WTC11 (cell line): ENCODE measurements around the gene SIRT2. TPM values are rescaled to one million over a fixed set of nuclear protein-coding genes. Genes with fewer than 3 reads are reported as not detected.
"Not testable (repeated sequence)": the region's sequence is repeated elsewhere in the genome, so short reads cannot be mapped to it uniquely, and the experiment has no call there.

Experiments used
- ATAC-seq: fragments of 200-7000 bp; cut with Tn5 transposase; 2 replicates; pipeline ENCODE4 v1.10.0; 2021; ENCODE audit warnings: mild to moderate bottlenecking, moderate library complexity
- CTCF ChIA-PET: fragments of 300-600 bp; sonication (Branson Sonifier 250); formaldehyde crosslinking; loops from one replicate; lab custom pipeline; 2021; ENCODE audit warnings: antibody characterized with exemption; lab: Charles Lee
- POLR2A ChIA-PET: fragments of 350-600 bp; sonication (Branson Sonifier 250); formaldehyde crosslinking; loops from one replicate; lab custom pipeline; 2021; ENCODE audit warnings: antibody characterized with exemption; lab: Charles Lee
- DNase-seq: peaks from one replicate; pipeline ENCODE4 v3.0.0; 2021; ENCODE audit warnings: low spot score
- H3K27ac Mint-ChIP-seq: 2 replicates; pipeline ENCODE4 v1.8.0; 2021; ENCODE audit warnings: mixed read lengths
- H3K27me3 Mint-ChIP-seq: 2 replicates; pipeline ENCODE4 v1.8.0; 2021; ENCODE audit warnings: low read depth, mild to moderate bottlenecking, moderate library complexity, mixed read lengths
- H3K36me3 Mint-ChIP-seq: 2 replicates; pipeline ENCODE4 v1.8.0; 2021; ENCODE audit warnings: mixed read lengths
- H3K4me1 Mint-ChIP-seq: 2 replicates; pipeline ENCODE4 v1.8.0; 2022; ENCODE audit warnings: mixed read lengths
- H3K4me3 Mint-ChIP-seq: 2 replicates; pipeline ENCODE4 v1.8.0; 2021; ENCODE audit warnings: mild to moderate bottlenecking, moderate library complexity, mixed read lengths
- H3K9me3 Mint-ChIP-seq: 2 replicates; pipeline ENCODE4 v1.8.0; 2021; ENCODE audit warnings: mixed read lengths
- AR ChIP-seq: fragments of 250-450 bp; sonication (Bioruptor Pico); IDR thresholded peaks from 2 replicates; pipeline ENCODE4 v1.9.0; 2021; ENCODE audit warnings: mild to moderate bottlenecking
- CTCF ChIP-seq: fragments of 200-600 bp; IDR thresholded peaks from 2 replicates; pipeline ENCODE4 v1.8.0; 2022; ENCODE audit warnings: antibody characterized with exemption
- ESRRA ChIP-seq: sonication (generic); formaldehyde crosslinking; IDR thresholded peaks from 2 replicates; pipeline ENCODE4 v1.8.1; 2022; ENCODE audit warnings: mild to moderate bottlenecking, missing genetic modification reagents, borderline replicate concordance
- FOXP1 ChIP-seq: sonication (generic); formaldehyde crosslinking; IDR thresholded peaks from 2 replicates; pipeline ENCODE4 v1.8.0; 2022; ENCODE audit warnings: missing genetic modification reagents, mild to moderate bottlenecking, moderate library complexity, borderline replicate concordance
- JUN ChIP-seq: sonication (generic); formaldehyde crosslinking; IDR thresholded peaks from 2 replicates; pipeline ENCODE4 v1.8.0; 2023; ENCODE audit warnings: mild to moderate bottlenecking, missing genetic modification reagents
- NR1H2 ChIP-seq: sonication (generic); formaldehyde crosslinking; IDR thresholded peaks from 2 replicates; pipeline ENCODE4 v1.9.0; 2021; ENCODE audit warnings: mild to moderate bottlenecking, moderate library complexity, missing genetic modification reagents
- SMAD4 ChIP-seq: sonication (generic); formaldehyde crosslinking; IDR thresholded peaks from 2 replicates; pipeline ENCODE4 v1.8.0; 2022; ENCODE audit warnings: mild to moderate bottlenecking, missing genetic modification reagents
- SP1 ChIP-seq: sonication (generic); formaldehyde crosslinking; conservative IDR thresholded peaks from 2 replicates; pipeline ENCODE4 v1.8.1; 2022; ENCODE audit warnings: missing genetic modification reagents
- STAT6 ChIP-seq: sonication (generic); formaldehyde crosslinking; conservative IDR thresholded peaks from 2 replicates; pipeline ENCODE4 v1.8.1; 2023; ENCODE audit warnings: mild to moderate bottlenecking, low read depth, missing genetic modification reagents, moderate library complexity
- ZNF138 ChIP-seq: sonication (generic); formaldehyde crosslinking; conservative IDR thresholded peaks from 2 replicates; pipeline ENCODE4 v1.8.1; 2022; ENCODE audit warnings: mild to moderate bottlenecking, moderate library complexity, missing genetic modification reagents
- ZNF263 ChIP-seq: sonication (generic); formaldehyde crosslinking; IDR thresholded peaks from 2 replicates; pipeline ENCODE4 v1.8.1; 2022; ENCODE audit warnings: low read depth, mild to moderate bottlenecking, moderate library complexity, missing genetic modification reagents
- ZNF317 ChIP-seq: sonication (generic); formaldehyde crosslinking; IDR thresholded peaks from 2 replicates; pipeline ENCODE4 v1.8.1; 2023; ENCODE audit warnings: low read depth, mild to moderate bottlenecking, moderate library complexity, missing genetic modification reagents, borderline replicate concordance
- ZNF416 ChIP-seq: fragments of 250-450 bp; sonication (Bioruptor Pico); IDR thresholded peaks from 2 replicates; pipeline ENCODE4 v1.9.0; 2021; ENCODE audit warnings: mild to moderate bottlenecking, inconsistent platforms
- total RNA-seq: library from RNA; stranded (reverse); gene quantifications from 3 replicates; pipeline ENCODE4 v1.2.3, GENCODE V29; 2021
- TF ChIP-seq, protein P1 (sequence below): sonication (generic); formaldehyde crosslinking; IDR thresholded peaks from 2 replicates; pipeline ENCODE4 v1.8.0; 2022; ENCODE audit warnings: mild to moderate bottlenecking, missing genetic modification reagents

The SIRT2 gene
- total RNA-seq, 1 experiment from 2014 or later = 9.5 TPM

GRCh38 chr19:38877781-38878574 lies 21.4 kb downstream of the SIRT2 start, which contains the start of gene RINL (continued):
- no peak for TF ChIP-seq SP1 (CRISPR knock-in tag)

DNA sequence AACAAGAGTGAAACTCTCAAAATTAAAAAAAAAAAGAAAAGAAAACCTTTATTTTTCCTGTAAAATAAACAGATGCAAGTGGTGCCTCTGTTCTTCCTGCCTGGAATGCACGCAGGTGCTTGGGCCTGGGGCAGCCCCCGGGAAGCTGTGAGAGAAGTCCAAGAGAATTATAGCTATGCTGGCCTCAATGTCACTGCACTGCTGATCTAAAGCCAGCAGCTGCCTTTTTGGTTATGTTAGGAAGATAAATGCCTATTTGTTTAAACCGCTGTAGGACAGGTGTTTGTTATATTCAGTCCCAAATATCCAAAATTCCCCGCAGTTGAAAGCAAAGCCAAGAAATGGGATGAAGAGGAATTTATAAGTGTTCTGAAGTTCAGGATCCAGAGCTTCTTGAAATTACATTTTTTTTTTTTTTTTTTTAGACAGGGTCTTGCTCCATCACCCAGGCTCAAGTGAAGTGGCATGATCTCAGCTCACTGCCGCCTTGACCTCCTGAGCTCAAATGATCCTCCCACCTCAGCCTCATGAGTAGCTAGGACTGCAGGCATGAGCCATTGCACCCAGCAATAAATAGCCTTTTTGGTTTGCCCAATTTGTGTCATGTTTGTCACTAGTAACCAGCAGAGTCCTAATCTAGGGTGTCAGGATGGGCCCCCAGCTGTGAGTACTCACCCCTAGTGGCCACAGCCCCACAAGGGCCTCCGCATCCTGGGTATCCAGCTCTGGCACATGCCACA lies 23.6 kb downstream of the SIRT2 start:
- POLR2A ChIA-PET = interaction anchor here (1.2 kb wide), 1 partner anchor 27 kb away, joined by 3 read pairs; no protein-coding TSS in a partner anchor
- H3K27me3 Mint-ChIP-seq = peaks cover 3% of the 10 kb centered on the region
- no peaks in the 10 kb centered on the region for H3K9me3 Mint-ChIP-seq
- ATAC-seq (no peak), DNase-seq (no peak)
- no peaks in the 10 kb centered on the region for H3K36me3 Mint-ChIP-seq
- peaks cover 20% of the 10 kb centered on the region for H3K4me1 Mint-ChIP-seq
- TF ChIP-seq STAT6 (CRISPR knock-in tag) = no peak
- TF ChIP-seq ZNF416 (CRISPR knock-in tag) = no peak
- TF ChIP-seq ESRRA = no peak
- TF ChIP-seq, all 79 proteins: peak for 0
- CTCF ChIA-PET = interaction anchor here (0.7 to 7.1 kb wide), 6 partner anchors 12 to 473 kb away, joined by 3 to 43 read pairs (median 4); partner anchors contain the start of genes FAM98C, MRPS12, NFKBIB and SARS2
- Mint-ChIP-seq H3K4me3 (no peak overlapping the region), H3K27ac (no peak overlapping the region)

DNA sequence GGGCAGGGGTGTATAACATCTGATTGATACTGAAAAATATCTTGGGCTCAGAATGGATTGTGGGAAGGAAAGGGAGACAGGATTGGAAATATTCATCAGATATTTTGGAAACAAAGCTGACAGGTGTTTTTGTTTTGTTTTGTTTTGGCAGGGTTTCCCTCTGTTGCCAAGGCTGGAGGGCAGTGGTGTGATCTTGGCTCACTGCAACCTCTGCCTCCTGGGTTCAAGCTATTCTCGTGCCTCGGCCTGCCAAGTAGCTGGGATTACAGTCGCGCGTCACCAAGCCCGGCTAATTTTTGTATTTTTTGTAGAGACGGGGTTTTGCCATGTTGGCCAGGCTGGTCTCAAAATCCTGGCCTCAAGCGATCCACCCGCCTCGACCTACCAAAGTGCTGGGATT lies 26.0 kb downstream of the SIRT2 start:
- Mint-ChIP-seq H3K4me1 (peaks cover 23% of the 10 kb centered on the region), H3K27me3 (peaks cover 21% of the 10 kb centered on the region)
- H3K9me3 Mint-ChIP-seq, DNase-seq, H3K4me3 Mint-ChIP-seq, H3K27ac Mint-ChIP-seq, H3K36me3 Mint-ChIP-seq, ATAC-seq: not testable (repeated sequence)
- ChIA-PET CTCF (interaction anchor here (7.1 kb wide), 1 partner anchor 14 kb away, joined by 43 read pairs; no protein-coding TSS in a partner anchor), POLR2A (interaction anchor here (0.7 kb wide), 1 partner anchor 21 kb away, joined by 3 read pairs; no protein-coding TSS in a partner anchor)

GRCh38 chr19:38870612-38871011 lies 28.8 kb downstream of the SIRT2 start:
- TF ChIP-seq ZNF263 (CRISPR knock-in tag) = peak; percentile 66; the same call in 1 of the 2 replicates
- no peak for TF ChIP-seq NR1H2 (CRISPR knock-in tag)
- TF ChIP-seq, all 79 proteins: peak for 1
- ATAC-seq (no peak), DNase-seq (no peak)
- Mint-ChIP-seq H3K36me3 (no peaks in the 10 kb centered on the region), H3K27ac (no peak overlapping the region), H3K4me1 (peaks cover 7% of the 10 kb centered on the region), H3K27me3 (peaks cover 21% of the 10 kb centered on the region), H3K4me3 (peak overlapping the region; percentile 79), H3K9me3 (no peaks in the 10 kb centered on the region)
- CTCF ChIA-PET = interaction anchor here (0.6 to 2.9 kb wide), 10 partner anchors 17 to 467 kb away, joined by 3 to 17 read pairs (median 4); partner anchors contain the start of genes FAM98C, FBXO17, MRPS12 and NFKBIB
- POLR2A ChIA-PET = no interaction called here

DNA sequence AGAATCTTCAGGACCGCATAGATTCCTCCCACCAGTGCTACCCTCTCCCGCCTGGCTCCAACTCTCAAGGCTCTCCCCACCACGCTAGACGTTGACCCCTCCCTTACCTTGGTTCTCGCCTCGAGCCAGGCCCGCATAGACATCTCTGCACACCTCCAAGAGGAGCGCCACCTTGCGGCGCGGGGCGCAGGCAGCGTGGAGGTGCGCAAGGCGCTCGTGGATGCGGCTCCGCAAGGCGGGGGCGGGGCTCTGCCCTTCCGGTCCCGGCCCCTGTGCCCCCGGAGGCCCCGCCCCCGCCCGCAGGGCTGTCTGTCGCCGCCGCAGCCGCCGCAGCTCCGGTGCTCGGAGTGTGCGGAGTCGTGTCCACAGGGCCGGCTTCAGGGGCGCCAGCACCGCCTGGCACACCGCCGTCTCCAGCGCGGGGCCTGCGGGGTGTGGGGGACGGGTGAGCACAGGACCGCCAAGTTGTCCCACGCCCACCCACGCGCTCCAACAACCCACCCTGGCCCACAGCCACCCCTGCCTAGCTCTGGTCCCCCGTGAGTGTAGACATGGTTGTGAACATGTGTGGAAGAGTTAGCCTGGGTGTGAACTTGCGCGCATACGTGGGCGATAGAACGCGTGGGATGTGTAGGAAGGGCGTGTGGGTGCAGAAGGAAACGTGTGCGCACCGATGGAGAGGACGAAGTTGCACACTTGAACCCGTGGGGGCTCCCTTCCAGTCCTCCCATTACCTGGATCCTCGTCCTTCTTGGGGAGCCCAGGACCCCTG lies 29.4 kb downstream of the SIRT2 start:
- Mint-ChIP-seq H3K36me3 (no peaks in the 10 kb centered on the region), H3K27me3 (peaks cover 21% of the 10 kb centered on the region), H3K27ac (no peak overlapping the region), H3K4me3 (peak overlapping the region; percentile 79), H3K4me1 (peaks cover 7% of the 10 kb centered on the region), H3K9me3 (no peaks in the 10 kb centered on the region)
- POLR2A ChIA-PET = interaction anchor here (0.6 to 1.6 kb wide), 4 partner anchors 21 to 251 kb away, joined by 3 to 7 read pairs (median 4); partner anchors contain the start of genes EIF3K, HNRNPL, NFKBIB and SIRT2
- DNase-seq = peak; percentile 89
- CTCF ChIA-PET = interaction anchor here (0.6 to 2.9 kb wide), 21 partner anchors 10 to 467 kb away, joined by 3 to 17 read pairs (median 4); partner anchors contain the start of genes CCER2, ECH1, FAM98C and FBXO17
- ATAC-seq = peak; percentile 78
- peak; percentile 73; the same call in 1 of the 2 replicates for TF ChIP-seq FOXP1 (CRISPR knock-in tag)
- no peak for TF ChIP-seq AR
- no peak for TF ChIP-seq ZNF317 (CRISPR knock-in tag)
- peak; percentile 92; the same call in 1 of the 2 replicates for TF ChIP-seq ZNF138 (CRISPR knock-in tag)
- peak; percentile 50 for TF ChIP-seq CTCF
- TF ChIP-seq, protein P1, sequence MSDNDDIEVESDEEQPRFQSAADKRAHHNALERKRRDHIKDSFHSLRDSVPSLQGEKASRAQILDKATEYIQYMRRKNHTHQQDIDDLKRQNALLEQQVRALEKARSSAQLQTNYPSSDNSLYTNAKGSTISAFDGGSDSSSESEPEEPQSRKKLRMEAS = peak; percentile 66
- TF ChIP-seq JUN = no peak
- no peak for TF ChIP-seq SMAD4 (CRISPR knock-in tag)
